Endothelial cell of umbilical vein (primary cell): Measurements from ENCODE around the gene TMEM132E. TPM values are rescaled to one million over a fixed set of nuclear protein-coding genes. Genes with fewer than 3 reads are reported as not detected.

Experiments
- BruUV-seq: library from RNA; stranded (reverse); fragments of 400-500 nt; replicated peaks from 2 replicates; lab custom pipeline; 2021; lab: Mats Ljungman, UMichigan
- CTCF ChIA-PET: fragments of 300-600, 350-600 bp; sonication (Branson Sonifier 250); formaldehyde crosslinking; loops from one replicate; lab custom pipeline; 2021; ENCODE audit warnings: antibody characterized with exemption, inconsistent platforms; lab: Charles Lee
- POLR2A ChIA-PET: fragments of 300-600, 350-600 bp; sonication (Branson Sonifier 250); formaldehyde crosslinking; loops from one replicate; lab custom pipeline; 2021; ENCODE audit warnings: antibody characterized with exemption, inconsistent platforms; lab: Charles Lee
- DNase-seq: peaks from one replicate; pipeline ENCODE4 v3.0.0-alpha.2; 2011; ENCODE audit warnings: low read depth, low spot score
- FAIRE-seq: peaks from 2 replicates; lab custom pipeline; 2011; peaks lifted over from hg19 to GRCh38; lab: Jason Lieb, UNC
- H2AFZ ChIP-seq: 2 replicates; pipeline ENCODE4 v1.6.0; 2012; ENCODE audit warnings: low read depth, low read length, control low read depth, inconsistent platforms
- H3K27ac ChIP-seq: 2 replicates; pipeline ENCODE4 v1.5.1; 2011; ENCODE audit warnings: low read depth, mild to moderate bottlenecking, control low read depth, low read length, moderate library complexity; ENCODE audit not compliant: insufficient read depth
- H3K27me3 ChIP-seq, 2 experiments: 2 replicates each; pipeline versions ENCODE4 v1.6.0 to v1.6.1; 2011; ENCODE audit warnings: low read length in 2 of 2, mixed read lengths in 1 of 2; ENCODE audit not compliant: control insufficient read depth in 2 of 2, insufficient read depth in 2 of 2
- H3K36me3 ChIP-seq, 2 experiments: 2 replicates in 1 of 2; 3 replicates in 1 of 2; pipeline ENCODE4 v1.5.1; 2011; ENCODE audit warnings: low read length in 2 of 2, mild to moderate bottlenecking in 1 of 2, moderate library complexity in 1 of 2; ENCODE audit not compliant: control insufficient read depth in 2 of 2, insufficient read depth in 2 of 2; ENCODE audit errors: extremely low read depth in 1 of 2
- H3K4me1 ChIP-seq: 3 replicates; pipeline ENCODE4 v1.5.1; 2011; ENCODE audit warnings: mild to moderate bottlenecking, low read length; ENCODE audit not compliant: control insufficient read depth, insufficient read depth; ENCODE audit errors: extremely low read depth
- H3K4me2 ChIP-seq: 2 replicates; pipeline ENCODE4 v1.6.1; 2011; ENCODE audit warnings: low read length, control low read depth, mixed read lengths; ENCODE audit not compliant: insufficient read depth
- H3K4me3 ChIP-seq, 3 experiments: fragments of 200-600 bp in 1 of 3; sonication (generic), shearing (Covaris generic) in 1 of 3; replicated peaks in 1 of 3; 2 replicates each; pipeline ENCODE4 v1.5.1; 2011 to 2016; ENCODE audit warnings: control low read depth in 3 of 3, low read length in 3 of 3, mild to moderate bottlenecking in 2 of 3, inconsistent platforms in 1 of 3, low read depth in 1 of 3, moderate library complexity in 1 of 3; ENCODE audit not compliant: insufficient read depth in 1 of 3
- H3K79me2 ChIP-seq: 2 replicates; pipeline ENCODE4 v1.6.0; 2012; ENCODE audit warnings: low read length, inconsistent platforms; ENCODE audit not compliant: control insufficient read depth, insufficient read depth
- H3K9ac ChIP-seq: replicated peaks from 2 replicates; pipeline ENCODE3; 2011; ENCODE audit warnings: low read length, control low read depth; ENCODE audit not compliant: insufficient read depth; ENCODE audit errors: extremely low read depth
- H3K9me1 ChIP-seq: replicated peaks from 3 replicates; pipeline ENCODE4 v1.6.0; 2011; ENCODE audit warnings: mild to moderate bottlenecking, low read length; ENCODE audit not compliant: control insufficient read depth, insufficient read depth; ENCODE audit errors: extremely low read depth
- H3K9me3 ChIP-seq: replicated peaks from 2 replicates; pipeline ENCODE4 v1.5.1; 2012; ENCODE audit warnings: low read length, inconsistent platforms; ENCODE audit not compliant: control insufficient read depth, insufficient read depth
- H4K20me1 ChIP-seq: replicated peaks from 2 replicates; pipeline ENCODE3; 2011; ENCODE audit warnings: mild to moderate bottlenecking, low read length; ENCODE audit not compliant: control insufficient read depth, insufficient read depth; ENCODE audit errors: extremely low read depth
- EZH2 ChIP-seq: IDR thresholded peaks from 2 replicates; pipeline ENCODE4 v1.6.1; 2012; ENCODE audit warnings: borderline replicate concordance, low read depth, mild to moderate bottlenecking, moderate library complexity, low read length, inconsistent platforms; ENCODE audit not compliant: severe bottlenecking
- FOS ChIP-seq: IDR thresholded peaks from 2 replicates; pipeline ENCODE4 v1.6.1; 2011; ENCODE audit warnings: mild to moderate bottlenecking, low read length, moderate library complexity, borderline replicate concordance; ENCODE audit not compliant: insufficient read depth
- GATA2 ChIP-seq: IDR thresholded peaks from 2 replicates; pipeline ENCODE4 v1.7.0; 2011; ENCODE audit warnings: low read depth, mild to moderate bottlenecking, moderate library complexity, mixed read lengths, low read length; ENCODE audit not compliant: insufficient read length, insufficient read depth
- JUN ChIP-seq: IDR thresholded peaks from 2 replicates; pipeline ENCODE4 v1.6.1; 2011; ENCODE audit warnings: borderline replicate concordance, low read depth; ENCODE audit not compliant: insufficient read length, insufficient read depth
- MYC ChIP-seq: IDR thresholded peaks from one replicate; pipeline ENCODE4 v1.6.1; 2011; ENCODE audit warnings: mild to moderate bottlenecking, low read depth, low read length
- POLR2A ChIP-seq: IDR thresholded peaks from 2 replicates; pipeline ENCODE4 v1.6.1; 2012; ENCODE audit warnings: low read depth, mild to moderate bottlenecking, control low read depth, low read length
- POLR2AphosphoS5 ChIP-seq: IDR thresholded peaks from 2 replicates; pipeline ENCODE4 v1.6.1; 2012; ENCODE audit warnings: low read depth, mild to moderate bottlenecking, control low read depth, low read length, moderate library complexity; ENCODE audit not compliant: insufficient read depth
- dilution Hi-C: fragments of 300-500 bp; cut with MboI; formaldehyde crosslinking; loops from one replicate; pipeline ENCODE4 v1.15.0; 2019; ENCODE audit warnings: low sequenced_read_pairs; ENCODE audit not compliant: extremely low pct_ligation_motif_present
- intact Hi-C: fragments of 100-400 bp; cut with micrococcal nuclease; formaldehyde crosslinking; loops from one replicate; pipeline ENCODE4 v1.10.0; 2022
- polyA plus RNA-seq, 4 experiments: library from polyadenylated mRNA; depleted of rRNA in 3 of 4; stranded (reverse) in 3 of 4; unstranded in 1 of 4; fragments of >200 nt; gene quantifications; 2 replicates each; pipeline versions ENCODE4 v1.2.1 to v1.2.3, GENCODE V29; 2011 to 2012; ENCODE audit warnings: missing spikeins in 1 of 4
- total RNA-seq: library from RNA; stranded (reverse); gene quantifications from 2 replicates; pipeline ENCODE4 v1.2.3, GENCODE V29; 2021
- TF ChIP-seq, protein P1 (sequence below), 2 donors: IDR thresholded peaks; 1 replicate in 1 of 2; 2 replicates in 1 of 2; pipeline ENCODE4 v1.5.1; 2011; ENCODE audit warnings: low read length in 2 of 2, mild to moderate bottlenecking in 2 of 2, moderate library complexity in 2 of 2, control low read depth in 1 of 2, inconsistent platforms in 1 of 2, low read depth in 1 of 2; ENCODE audit not compliant: insufficient read depth in 1 of 2; ENCODE audit errors: extremely low read depth in 1 of 2
- TF ChIP-seq, protein P2 (sequence below): IDR thresholded peaks from 2 replicates; pipeline ENCODE4 v1.6.1; 2011; ENCODE audit not compliant: insufficient read depth, insufficient read length

The TMEM132E gene
- total and polyA plus RNA-seq, 2 donors (not counting 3 experiments of a cell fraction or from before 2014, with no cell fraction given), result not detected

DNA sequence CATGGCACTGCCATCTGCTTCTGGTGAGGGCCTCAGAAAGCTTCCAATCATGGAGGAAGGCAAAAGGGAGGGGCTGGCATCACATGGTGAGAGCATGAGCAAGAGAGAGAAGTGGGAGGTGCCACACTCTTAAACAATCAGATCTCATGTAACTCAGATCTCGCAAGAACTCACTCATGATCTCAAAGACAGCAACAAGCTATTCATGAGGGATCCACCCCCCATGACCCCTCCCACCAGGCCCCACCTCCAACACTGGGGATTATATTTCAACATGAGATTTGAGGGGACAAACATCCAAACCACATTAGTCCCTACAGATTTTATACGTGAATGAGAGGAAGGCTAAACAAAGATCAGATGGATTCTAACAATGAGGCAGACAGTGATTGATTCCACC lies 8.9 kb upstream of the TMEM132E start:
- H3K4me3 ChIP-seq, result no peak overlapping the region
- no peaks in the 10 kb centered on the region for H3K9me1 ChIP-seq
- peaks cover 0 to under 1% of the 10 kb centered on the region in 2 experiments for H3K27me3 ChIP-seq
- H3K4me2 ChIP-seq, result no peak overlapping the region
- intact Hi-C loops (no loop called here), dilution Hi-C loops (no loop called here)
- no peak overlapping the region for H3K9ac ChIP-seq
- ChIA-PET CTCF (interaction anchor here (1.5 kb wide), 1 partner anchor 28 kb away, joined by 5 read pairs; no protein-coding TSS in a partner anchor), POLR2A (no interaction called here)
- DNase-seq, result no peak
- H3K36me3 ChIP-seq, result no peaks in the 10 kb centered on the region
- TF ChIP-seq, protein P1, sequence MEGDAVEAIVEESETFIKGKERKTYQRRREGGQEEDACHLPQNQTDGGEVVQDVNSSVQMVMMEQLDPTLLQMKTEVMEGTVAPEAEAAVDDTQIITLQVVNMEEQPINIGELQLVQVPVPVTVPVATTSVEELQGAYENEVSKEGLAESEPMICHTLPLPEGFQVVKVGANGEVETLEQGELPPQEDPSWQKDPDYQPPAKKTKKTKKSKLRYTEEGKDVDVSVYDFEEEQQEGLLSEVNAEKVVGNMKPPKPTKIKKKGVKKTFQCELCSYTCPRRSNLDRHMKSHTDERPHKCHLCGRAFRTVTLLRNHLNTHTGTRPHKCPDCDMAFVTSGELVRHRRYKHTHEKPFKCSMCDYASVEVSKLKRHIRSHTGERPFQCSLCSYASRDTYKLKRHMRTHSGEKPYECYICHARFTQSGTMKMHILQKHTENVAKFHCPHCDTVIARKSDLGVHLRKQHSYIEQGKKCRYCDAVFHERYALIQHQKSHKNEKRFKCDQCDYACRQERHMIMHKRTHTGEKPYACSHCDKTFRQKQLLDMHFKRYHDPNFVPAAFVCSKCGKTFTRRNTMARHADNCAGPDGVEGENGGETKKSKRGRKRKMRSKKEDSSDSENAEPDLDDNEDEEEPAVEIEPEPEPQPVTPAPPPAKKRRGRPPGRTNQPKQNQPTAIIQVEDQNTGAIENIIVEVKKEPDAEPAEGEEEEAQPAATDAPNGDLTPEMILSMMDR (IDR thresholded peaks at IDR 0.05; ENCODE audit: extremely low read depth in 1 of 2, insufficient read depth in 1 of 2, low read depth in 1 of 2, low read length in 2 of 2), result no peak
- no peak for TF ChIP-seq GATA2
- TF ChIP-seq, protein P2, sequence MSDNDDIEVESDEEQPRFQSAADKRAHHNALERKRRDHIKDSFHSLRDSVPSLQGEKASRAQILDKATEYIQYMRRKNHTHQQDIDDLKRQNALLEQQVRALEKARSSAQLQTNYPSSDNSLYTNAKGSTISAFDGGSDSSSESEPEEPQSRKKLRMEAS, result no peak
- TF ChIP-seq FOS, result no peak
- no peak for TF ChIP-seq POLR2A
- no peak for TF ChIP-seq MYC
- no peak for TF ChIP-seq EZH2
- no peak for TF ChIP-seq JUN
- no peak for TF ChIP-seq POLR2AphosphoS5
- no peaks in the 10 kb centered on the region for H3K79me2 ChIP-seq
- FAIRE-seq, result no peak
- no peaks in the 10 kb centered on the region for H3K9me3 ChIP-seq
- H3K27ac ChIP-seq, result no peak overlapping the region
- H3K4me1 ChIP-seq, result no peaks in the 10 kb centered on the region
- BruUV-seq, result no TSS peak
- no peaks in the 10 kb centered on the region for H4K20me1 ChIP-seq
- H2AFZ ChIP-seq, result no peak overlapping the region
